HG02885 (cell line): ENCODE measurements around the gene TMEM123.

ENCODE experiments used
- ATAC-seq: cut with Tn5 transposase; IDR thresholded peaks from one replicate; pipeline ENCODE4 v1.9.1; 2021; ENCODE audit warnings: mild to moderate bottlenecking; ENCODE audit not compliant: unreplicated experiment, poor library complexity

TMEM123 gene, protein sequence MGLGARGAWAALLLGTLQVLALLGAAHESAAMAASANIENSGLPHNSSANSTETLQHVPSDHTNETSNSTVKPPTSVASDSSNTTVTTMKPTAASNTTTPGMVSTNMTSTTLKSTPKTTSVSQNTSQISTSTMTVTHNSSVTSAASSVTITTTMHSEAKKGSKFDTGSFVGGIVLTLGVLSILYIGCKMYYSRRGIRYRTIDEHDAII

DNA sequence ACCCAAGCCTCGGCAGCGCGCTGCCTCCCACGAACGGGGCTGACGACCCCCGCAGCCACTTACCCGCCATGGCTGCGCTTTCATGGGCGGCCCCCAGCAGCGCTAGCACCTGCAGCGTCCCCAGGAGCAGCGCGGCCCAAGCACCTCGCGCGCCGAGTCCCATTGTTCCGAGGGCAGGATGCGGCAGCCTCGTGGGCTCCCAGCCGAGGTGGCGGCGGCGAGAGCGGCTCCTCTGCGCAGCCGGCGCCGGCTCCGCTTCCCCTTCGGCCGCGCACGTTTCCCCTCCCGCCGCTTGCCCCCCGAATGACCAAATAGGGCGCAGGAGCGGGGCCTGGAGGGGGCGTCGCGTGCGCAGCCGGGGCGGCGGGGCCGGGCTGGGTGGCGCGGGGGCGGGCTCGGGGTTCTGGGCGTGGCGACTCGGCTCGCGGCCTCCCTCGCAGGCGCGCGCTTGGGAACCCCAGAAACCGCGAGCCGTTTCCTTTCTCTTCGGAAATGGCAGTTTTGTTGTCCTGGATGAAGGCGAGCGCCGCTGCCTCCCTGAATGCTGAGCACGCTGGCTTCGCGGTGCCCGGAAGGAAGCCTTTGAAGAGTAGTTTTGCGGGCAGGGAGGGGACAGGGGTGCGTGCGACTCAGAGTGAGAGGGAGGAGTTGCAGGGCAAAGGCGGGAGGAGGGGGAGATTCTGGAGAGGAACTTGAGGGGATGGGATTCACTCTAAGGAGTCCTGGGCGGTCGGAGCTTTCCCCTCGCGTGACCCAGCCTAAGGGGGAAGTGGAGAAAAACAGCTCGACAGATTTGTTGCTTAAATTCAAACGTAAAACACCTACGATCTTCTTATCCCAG lies at the start of gene TMEM123:
TSS of gene TMEM123 (minus strand) at position 305 of the 841 bp plus-strand sequence. CDS start at position 163, 142 bp downstream.
- ATAC-seq: peak; percentile 76

DNA sequence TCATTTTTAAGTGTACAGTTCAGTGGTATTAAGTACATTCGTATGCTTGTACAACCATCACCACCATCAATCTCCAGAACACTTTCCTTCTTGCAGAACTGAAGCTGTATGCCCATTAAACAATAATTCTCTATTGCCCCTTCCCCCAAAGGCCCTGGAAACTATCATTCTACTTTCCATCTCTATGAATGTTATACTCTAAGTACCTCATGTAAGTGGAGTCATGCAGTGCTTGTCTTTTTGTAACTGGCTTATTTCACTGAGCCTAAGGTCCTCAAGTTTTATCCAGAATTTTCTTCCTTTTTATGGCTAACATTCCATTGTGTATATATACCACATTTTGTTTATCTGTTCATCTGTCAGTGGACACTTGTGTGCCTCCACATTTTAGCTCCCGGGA lies 48.3 kb upstream of the TMEM123 start:
- no peak for ATAC-seq

DNA sequence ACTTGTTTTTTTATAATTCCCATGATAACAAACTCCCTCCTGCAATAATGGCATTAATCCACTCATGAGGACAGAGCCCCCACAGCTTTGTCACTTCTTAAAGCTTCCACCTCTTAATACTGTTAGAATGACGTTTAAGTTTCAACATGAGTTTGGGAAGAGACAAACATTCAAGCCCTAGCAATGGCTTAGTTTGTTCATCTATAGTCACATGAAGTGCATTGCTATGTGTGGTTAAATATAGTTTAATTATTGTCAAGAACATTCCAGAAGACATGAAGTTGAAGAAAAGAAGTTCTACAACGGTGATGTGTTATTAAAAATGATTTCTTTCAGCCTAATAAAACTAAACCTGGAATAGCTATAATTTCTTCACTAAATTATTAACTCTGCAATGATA lies 47.4 kb upstream of the TMEM123 start:
- ATAC-seq: no peak

DNA sequence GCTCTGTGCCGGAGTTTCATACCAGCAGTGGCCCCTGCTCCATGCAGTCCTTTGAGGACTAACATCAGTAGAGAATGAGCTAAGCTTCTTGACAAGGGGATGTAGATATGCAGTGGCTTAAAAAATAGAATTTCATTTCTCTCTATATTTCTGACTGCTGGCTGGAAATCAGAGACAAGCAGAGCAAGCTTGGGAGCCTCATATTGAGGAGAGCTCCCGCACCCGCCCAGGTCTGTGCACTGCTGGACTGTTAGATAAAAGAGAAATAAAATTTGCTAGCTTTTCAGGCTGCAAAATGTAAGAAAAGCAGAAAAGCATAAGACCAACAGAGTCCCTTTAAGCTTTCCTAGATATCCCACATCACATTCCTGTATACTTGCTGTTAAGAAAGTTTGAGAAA lies 46.6 kb upstream of the TMEM123 start:
- ATAC-seq: no peak

DNA sequence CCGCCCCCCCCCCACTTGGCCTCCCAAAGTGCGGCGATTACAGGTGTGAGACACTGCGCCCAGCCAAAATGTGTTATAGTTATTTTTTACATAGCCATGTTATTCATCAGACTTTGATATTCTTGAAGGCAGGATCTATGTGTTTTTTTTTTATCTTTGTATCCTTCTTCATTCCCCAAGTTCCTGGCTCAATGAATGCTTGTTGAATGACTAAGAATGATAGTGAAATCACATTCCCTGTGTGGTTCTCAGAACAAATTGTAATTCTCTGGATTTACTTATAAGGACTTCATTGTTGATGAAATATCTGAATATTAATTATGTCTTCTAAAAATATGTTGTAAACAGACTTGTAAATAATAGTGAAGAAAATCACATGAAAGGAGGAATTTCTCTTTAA lies 44.5 kb upstream of the TMEM123 start:
- ATAC-seq: no peak

DNA sequence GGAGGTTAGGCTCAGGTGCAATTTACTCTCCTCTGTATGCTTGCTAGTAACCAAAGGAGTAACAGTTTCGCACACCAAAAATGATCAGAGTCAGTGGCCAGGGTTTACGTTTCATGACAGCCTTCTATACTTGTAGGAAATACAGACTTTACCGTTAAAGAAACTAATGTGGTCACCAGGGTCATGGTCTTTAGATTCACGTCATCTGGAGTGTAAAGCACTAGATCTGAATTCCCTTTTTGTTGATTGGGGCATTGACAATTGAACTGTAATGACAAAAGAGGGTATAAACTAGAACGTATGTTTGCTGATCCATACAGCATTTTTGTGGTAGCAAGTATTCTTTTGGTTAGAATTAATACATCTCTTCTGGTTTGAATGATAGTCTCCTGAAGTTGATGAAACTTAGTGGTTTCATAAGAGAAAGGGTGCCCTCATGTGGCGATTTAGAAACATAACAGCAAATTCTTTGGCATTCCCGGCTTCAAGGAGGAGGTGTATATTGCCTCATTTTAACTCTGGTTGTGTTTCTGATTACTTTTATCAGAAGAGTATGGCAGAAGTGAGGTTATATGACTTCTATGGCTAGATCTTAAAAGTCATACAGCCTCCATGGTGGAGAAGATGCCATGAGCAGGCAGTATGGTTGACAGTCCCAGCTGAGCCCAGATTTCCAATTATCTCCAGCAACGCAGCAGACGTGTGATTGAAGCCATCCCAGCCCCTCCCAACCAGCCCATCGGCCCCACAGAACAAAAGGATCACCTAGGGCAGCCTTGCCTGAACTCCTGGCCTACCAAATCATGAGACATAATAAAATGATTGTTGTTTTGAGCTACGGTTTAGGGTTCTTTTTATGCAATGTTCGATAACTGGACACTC lies 42.8 kb upstream of the TMEM123 start:
- peak; percentile 95 for ATAC-seq

DNA sequence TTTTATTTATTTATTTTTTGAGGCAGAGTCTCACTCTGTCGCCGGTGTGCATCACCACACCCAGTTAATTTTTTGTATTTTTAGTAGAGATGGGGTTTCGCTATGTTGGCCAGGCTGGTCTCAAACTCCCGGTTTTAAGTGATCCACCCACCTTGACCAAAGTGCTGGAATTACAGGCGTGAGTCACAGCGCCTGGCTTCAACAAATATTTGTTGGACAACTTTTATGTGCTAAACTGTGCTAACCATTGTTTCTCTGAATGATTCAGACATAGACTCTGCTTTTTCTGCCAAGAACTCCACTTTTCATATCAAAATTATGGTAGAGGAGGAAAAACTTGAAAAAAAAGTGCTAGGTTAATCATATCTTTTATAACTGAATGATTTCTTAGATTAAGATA lies 41.7 kb upstream of the TMEM123 start:
- ATAC-seq: no peak

DNA sequence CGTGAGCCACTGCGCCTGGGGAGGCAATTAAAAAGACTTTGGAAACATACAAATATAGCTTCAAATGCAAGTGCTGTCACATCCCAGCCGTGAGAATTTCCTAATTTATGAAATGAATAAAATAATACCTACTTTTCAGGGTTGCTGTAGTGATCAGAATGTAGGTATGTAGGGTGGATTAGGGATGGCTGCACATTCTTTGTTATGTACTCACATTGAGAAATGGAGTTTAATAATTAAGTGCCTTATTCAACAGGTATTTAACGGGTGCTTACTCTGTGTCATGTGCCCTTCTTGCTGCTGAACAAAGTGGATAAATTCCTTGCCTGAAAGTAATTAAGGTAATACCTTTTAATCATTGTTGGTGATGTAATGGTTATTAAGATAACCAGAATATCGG lies 41.0 kb upstream of the TMEM123 start:
- ATAC-seq: no peak

DNA sequence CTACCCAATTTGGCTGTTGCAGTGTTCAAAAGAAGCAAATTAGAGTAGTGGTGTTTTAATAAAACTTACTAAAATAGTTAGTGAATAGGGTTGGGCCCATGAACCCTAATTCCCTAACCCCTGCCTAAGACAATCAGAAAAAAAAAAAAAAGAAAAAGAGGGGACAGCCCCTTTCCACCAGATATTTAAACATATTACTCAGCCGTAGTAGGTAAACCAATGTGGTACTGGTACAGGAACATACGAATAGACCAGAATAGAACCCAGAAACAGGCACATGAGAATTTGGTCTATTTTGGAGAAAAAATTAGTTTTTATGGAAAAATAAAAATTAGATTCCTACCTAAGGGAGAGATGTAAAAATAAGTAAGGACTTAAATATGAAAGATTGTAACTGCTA lies 39.4 kb upstream of the TMEM123 start:
- ATAC-seq: no peak

DNA sequence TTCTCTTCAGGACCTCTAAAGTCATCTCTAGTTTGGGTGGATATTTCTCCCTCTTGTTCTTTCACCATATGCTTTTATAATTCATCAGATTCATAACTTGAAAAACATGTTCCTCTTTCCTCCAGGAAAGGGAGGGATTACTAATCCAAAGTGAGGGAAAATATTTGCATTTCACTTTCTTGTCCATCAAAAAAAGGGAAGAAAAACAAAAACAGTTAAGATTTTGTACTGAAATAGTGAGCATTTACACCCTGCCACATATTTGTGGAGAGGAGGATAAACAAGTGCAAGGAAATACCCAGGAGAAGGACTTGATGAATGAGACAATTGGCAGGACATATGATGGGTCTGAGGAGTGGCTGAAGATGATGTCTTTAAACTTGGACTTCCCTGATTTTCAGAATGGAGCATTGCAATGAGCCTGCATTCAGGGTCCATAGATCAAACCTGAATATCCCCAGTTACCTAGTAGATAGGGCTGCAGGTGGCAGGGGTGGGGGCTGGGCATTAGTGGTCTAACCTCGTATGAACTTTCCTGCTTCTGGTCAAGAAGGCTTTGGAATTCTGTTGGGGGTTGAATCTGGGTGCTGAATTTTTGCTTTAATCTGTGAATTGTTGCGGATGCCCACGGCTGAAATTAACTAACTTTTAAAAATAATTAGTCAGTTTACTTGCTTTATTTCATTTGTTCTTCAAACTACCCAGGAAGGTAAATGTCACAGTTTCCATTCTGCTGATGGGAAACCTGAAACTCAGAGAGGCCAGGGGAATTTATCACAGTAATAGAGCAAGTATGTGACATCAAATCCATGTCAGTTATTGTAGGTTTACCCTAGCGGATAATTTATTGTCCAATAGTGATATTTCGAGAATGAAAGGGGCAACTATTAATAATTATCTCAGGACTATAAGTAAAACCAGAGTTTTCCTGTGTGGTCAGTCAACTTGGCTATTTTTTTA lies 36.9 kb upstream of the TMEM123 start:
- no peak for ATAC-seq

DNA sequence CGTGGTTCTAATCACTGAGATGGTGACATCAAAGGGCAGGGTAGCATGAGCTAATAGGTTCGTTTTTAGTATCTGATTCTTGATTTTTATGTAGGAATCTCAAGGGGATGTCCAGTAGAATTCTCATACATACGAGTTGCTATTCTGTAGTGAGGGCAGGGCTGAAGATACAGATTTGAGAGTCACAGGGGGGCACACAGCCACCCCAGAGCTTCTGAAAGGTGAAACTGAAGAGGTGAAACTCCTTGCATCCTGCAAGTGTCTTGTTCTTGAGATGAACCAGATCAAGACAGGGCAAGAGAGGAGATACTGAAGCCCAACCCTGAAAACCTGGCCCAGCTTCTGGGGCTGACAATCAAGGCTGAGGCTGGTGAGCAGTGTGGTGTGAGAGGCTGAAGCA lies 35.6 kb upstream of the TMEM123 start:
- peak; percentile 83 for ATAC-seq

DNA sequence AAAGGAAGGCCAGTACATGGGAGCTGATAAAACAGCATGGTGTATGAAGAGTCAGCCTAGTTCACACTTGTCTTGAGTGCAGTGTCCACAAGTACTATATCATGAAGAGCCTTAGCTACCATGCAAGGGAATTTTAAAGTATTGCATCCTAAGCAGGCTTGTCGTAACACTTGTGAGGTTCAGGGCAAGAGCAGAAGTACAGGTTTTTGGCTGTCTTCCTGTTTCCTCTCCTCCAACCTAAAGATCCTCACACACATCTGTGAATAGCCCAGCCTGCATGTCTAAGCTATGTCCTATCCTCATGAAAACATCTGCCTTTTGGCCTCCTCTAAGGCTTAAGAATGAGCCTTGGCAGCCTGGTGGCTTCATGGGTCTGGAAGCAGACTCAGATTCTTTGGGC lies 34.6 kb upstream of the TMEM123 start:
- no peak for ATAC-seq

DNA sequence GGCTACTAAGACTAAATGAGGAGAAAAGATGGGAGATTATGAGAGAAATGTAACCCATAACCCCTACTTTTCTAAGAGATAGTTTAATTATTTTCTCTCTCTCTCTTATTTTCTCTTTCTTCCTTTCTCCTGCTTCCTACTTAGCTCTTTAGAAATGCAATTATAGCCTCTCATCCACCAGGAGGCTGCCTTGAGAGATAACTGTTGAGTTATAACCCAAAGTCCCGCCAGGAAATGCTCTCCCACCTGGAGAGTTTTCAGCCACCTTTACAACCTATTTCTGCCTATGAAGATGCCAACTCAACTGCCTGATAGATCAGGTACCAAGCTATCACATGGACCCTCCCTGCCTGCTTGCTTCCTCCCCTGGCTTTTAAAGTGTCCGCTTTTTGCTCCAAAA lies 34.0 kb upstream of the TMEM123 start:
- ATAC-seq: no peak

DNA sequence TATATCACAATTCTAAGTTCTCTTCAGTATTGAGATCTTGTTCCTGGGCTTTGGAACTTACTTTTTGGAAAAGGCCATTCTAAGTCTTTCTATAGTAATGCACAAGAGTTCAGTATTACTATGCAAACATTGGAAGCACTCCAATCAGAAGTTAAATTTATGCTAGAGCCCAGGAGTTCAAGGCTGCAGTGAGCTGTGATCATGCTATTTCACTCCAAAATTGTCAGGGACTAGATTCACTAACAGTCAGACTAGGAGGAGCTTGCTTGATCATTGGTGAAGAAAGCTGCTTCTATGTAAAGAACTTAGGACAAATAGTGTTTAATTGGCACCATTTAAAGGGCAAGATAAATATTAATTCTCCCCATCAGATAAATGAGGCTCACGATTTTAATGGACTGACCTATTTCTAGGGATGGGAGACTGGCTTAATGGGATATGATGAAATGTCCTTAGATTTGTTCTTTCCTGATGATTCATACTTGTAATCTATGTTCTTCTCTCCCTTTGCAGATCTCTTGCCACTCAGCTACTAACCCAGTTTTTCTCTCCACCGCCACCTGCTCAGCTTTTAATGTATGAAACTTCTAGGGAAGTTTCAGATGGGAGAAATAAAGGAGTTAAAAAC lies 32.6 kb upstream of the TMEM123 start:
- no peak for ATAC-seq

DNA sequence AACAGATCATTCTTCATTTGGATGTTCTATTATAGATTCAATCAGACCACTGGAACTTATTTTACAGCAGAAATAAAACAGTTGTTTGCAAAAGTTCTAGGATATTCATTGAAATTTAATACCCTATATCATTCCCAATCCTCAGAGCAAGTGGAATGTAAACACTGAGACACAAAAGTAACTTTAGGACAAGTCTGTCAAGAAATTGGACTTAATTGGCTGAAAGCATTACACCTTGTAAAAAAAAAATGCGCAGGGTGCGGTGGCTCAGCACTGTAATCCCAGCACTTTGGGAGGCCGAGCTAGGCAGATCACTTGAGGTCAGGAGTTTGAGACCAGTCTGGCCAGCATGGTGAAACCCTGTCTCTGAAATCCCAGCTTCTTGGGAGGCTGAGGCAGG lies 29.9 kb upstream of the TMEM123 start:
- no peak for ATAC-seq

DNA sequence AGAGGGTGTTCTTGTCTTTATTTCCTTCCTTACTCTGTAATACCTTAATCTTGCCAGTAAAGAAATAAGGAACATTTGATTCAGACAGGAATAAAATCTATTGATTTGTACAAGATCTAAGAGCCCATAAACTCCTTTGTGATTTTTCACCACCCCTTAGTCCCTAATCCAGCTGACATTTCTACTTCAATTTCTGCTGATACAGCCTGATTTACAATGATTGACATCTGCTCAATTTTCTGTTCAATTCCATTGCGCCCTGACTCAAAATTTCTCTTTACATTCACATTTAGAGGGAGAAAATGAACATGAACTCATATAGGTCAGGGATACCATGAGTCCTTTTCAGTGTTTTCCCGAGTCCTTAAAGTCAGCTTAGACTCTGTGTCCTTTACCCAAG lies 27.2 kb upstream of the TMEM123 start:
- no peak for ATAC-seq

DNA sequence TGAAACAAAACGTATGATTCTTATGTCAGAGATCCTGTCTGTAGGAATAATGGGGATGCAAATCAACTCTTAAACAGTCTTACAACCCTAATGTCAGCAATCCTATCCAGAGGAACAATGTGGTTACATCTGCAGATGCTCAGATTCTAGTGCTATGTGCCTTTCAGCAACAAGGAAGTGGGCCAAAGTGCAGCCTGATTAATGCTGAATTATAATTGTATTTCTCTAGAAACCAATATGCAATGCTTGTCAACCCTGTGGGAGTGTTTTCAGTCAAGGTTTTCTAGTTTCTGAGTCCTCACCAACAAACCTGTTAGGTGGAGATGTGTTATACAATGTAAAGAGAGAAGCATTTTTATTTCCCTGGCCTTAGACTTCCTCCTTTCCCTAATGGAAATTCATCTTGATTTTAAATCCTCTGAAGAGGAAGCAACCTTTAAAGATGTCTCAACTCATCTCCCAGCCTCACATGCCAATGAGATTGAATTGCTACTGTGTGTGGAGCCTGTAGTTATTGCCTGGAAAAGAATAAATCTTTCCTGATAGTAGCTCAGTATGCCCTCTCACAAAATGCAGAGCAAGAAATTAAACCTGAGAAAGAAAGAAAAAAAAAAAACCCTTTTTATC lies 26.2 kb upstream of the TMEM123 start:
- no peak for ATAC-seq

DNA sequence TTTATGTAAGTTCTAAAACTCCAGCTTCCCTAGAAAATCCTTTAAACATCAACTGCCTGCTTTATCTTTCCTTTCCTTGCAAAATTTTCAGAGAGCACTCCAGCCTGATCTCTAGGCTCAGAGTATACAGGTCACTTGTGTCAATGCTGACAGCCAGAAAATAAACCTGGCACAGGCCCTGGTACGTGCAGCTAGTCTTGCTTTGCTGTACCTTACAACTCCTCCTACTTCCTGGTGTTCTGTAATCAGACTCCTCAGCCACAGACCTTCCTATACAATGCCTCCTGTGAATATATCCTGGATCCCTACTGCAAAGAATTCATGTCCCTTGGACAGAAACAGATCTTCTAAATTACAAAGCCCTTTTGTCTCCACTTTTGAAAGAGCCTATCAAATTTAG lies 24.2 kb upstream of the TMEM123 start:
- ATAC-seq: peak; percentile 30

DNA sequence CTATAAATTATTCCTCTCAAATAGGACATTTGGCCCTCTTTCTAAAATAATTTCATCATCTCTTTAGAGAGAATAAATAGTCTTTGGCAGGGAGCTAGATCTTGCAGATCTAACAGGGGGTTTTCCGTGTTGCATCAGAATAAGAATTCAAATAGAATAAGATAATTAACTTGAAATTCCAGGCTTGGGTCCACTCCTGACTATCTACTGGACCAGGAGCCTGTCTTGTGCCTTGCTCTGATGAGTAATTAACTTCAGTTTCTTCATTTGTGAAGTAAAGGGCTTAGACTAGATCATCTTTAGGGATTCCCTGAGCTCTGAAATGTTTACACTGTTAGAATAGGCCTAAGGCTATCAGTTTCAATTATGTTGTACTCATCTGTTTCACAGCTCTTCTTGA lies 23.5 kb upstream of the TMEM123 start:
- no peak for ATAC-seq
